ENCODE data around the gene LRTM2. TPM values are rescaled to one million over a fixed set of nuclear protein-coding genes. Genes with fewer than 3 reads are reported as not detected.

LRTM2 gene
- total and polyA plus RNA-seq, 12 donors: not detected

DNA sequence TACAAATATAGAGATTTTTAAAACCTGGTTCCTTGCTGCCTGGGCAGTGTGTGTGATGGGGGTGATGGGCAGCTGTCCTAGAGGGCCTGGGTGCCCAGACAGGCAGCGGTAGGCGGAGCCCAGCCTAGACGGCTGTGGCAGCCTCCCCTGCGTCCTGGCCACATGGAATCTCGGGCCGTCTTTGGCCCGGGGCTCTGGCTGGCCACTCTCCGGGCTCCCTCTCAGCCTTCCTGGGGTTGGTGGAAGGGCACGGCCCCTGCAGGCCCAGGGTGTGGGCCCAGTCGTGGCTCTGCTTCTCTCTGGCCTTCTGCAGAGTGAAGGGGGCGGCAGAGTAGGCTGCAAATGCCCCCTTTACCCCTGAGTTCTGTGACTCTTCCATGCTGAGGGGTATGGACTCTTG is 2.3 kb downstream of the LRTM2 start:
- Histone ChIP-seq H3K9me3 (no peaks in the 10 kb centered on the region), H3K4me1 (peaks cover 0 to 6% (median 0%) of the 10 kb centered on the region in 9 donors), H3K36me3 (no peaks in the 10 kb centered on the region), H3K27ac (no peak overlapping the region), H3K4me3 (no peak overlapping the region), H3K27me3 (peaks cover 5 to 87% (median 53%) of the 10 kb centered on the region in 7 donors)
- TF ChIP-seq, protein P1, sequence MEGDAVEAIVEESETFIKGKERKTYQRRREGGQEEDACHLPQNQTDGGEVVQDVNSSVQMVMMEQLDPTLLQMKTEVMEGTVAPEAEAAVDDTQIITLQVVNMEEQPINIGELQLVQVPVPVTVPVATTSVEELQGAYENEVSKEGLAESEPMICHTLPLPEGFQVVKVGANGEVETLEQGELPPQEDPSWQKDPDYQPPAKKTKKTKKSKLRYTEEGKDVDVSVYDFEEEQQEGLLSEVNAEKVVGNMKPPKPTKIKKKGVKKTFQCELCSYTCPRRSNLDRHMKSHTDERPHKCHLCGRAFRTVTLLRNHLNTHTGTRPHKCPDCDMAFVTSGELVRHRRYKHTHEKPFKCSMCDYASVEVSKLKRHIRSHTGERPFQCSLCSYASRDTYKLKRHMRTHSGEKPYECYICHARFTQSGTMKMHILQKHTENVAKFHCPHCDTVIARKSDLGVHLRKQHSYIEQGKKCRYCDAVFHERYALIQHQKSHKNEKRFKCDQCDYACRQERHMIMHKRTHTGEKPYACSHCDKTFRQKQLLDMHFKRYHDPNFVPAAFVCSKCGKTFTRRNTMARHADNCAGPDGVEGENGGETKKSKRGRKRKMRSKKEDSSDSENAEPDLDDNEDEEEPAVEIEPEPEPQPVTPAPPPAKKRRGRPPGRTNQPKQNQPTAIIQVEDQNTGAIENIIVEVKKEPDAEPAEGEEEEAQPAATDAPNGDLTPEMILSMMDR (IDR thresholded peaks at IDR 0.05): no peak
- 76 to 77% methylated on average over 11 of the region's 11 CpGs for WGBS, 2 donors
- ATAC-seq (no peak), DNase-seq (no peak)
- intact Hi-C loops (cut with DNase I): no loop called here

DNA sequence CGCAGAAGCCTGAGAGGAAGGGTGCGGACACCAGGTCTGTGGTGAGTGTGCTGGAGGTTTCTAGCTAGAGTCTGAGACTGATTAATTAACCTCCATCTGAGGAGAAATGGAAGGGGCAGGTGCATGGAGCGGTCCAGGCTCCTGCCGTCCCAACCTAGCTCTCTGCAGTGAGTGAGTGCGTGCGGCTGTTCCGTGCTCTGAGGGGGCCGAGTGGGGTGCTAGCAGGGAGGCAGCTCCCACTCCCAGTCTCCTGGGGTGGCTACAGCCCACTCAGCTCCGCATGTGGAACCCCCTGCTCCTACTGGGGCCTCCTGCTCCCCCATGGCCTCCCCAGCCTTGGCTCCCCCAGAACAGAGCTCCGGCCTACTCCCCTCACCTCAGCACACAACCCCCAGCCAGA is 2.9 kb downstream of the LRTM2 start:
- peaks cover 0 to 6% (median 0%) of the 10 kb centered on the region in 9 donors for H3K4me1 ChIP-seq
- H3K27ac ChIP-seq: no peak overlapping the region
- peaks cover 5 to 93% (median 58%) of the 10 kb centered on the region in 7 donors for H3K27me3 ChIP-seq
- H3K4me3 ChIP-seq: no peak overlapping the region
- H3K9me3 ChIP-seq: no peaks in the 10 kb centered on the region
- no peaks in the 10 kb centered on the region for H3K36me3 ChIP-seq
- ATAC-seq (no peak), DNase-seq (no peak)
- intact Hi-C loops (cut with DNase I): no loop called here
- WGBS, 2 donors: 95% methylated on average over 10 of the region's 10 CpGs
- TF ChIP-seq, protein P1 (IDR thresholded peaks at IDR 0.05): no peak

DNA sequence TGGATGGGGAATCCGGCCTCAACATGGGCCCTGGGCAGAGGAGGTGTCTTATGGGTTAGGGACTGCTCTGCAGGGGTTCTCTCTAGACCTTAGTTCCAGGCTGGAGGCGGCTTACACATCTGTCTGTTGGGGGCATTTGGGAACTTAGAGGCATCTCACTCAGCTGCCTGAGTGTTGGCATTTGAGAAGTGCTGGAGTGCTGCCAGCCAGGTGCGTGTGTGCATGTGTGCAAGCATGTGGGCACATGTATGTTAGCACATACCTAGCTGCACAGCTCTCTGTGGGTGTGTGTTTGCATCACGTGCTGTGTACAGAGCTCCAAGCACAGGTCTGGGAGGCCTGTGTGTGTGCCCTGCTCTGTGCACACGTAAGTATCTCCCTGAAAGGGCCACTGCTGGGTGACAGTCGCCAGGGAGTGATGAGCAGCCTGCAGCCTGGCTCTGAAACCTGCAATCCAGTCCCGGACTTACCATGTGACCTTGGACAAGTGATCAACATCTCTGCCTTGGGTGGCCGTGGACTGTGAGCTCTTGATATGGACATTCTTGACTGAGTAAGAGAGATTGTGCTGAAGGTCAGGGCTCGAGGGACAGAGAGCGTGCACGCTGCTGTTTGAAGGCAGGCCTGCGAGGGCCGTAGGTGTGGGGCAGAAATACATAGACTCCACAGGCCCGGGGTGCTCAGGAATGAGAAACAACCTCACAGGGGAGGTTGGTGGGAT is 5.2 kb downstream of the LRTM2 start:
- intact Hi-C loops (cut with DNase I): loop anchor here in 1 of 10 donors (5.0 kb wide), 1 partner anchor 92 kb away; the partner anchor contains the start of gene CACNA2D4
- 71 to 76% methylated on average over 14 of the region's 14 CpGs for WGBS, 2 donors
- H3K36me3 ChIP-seq: no peaks in the 10 kb centered on the region
- peaks cover 5 to 98% (median 64%) of the 10 kb centered on the region in 7 donors for H3K27me3 ChIP-seq
- H3K4me3 ChIP-seq: no peak overlapping the region
- DNase-seq (no peak), ATAC-seq (no peak)
- H3K9me3 ChIP-seq: no peaks in the 10 kb centered on the region
- no peak overlapping the region for H3K27ac ChIP-seq
- TF ChIP-seq, protein P1 (IDR thresholded peaks at IDR 0.05): no peak
- H3K4me1 ChIP-seq: no peaks in the 10 kb centered on the region

DNA sequence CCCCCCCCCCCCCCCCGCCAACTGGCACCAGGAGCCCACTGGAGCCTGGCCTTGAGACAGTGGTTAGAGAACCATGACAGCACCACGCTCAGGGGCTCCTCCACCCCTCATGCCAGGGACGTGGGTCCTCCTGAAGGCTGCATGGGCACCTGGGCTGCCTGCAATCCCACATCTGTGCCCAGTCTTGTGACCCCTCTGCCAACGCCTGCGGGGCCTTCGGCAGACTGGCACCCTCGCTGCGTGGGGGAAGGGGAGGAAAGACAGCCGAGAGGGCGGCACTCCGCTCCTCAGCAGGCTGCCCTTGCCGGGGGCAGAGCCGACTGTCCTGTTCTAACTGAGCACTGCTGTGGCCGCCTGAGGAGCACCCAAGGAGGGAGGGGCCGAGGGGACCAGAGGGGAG is 6.0 kb downstream of the LRTM2 start:
- H3K27me3 ChIP-seq: peaks cover 5 to 98% (median 64%) of the 10 kb centered on the region in 7 donors
- no peak overlapping the region for H3K27ac ChIP-seq
- intact Hi-C loops (cut with DNase I): loop anchor here in 1 of 10 donors (5.0 kb wide), 1 partner anchor 91 kb away; the partner anchor contains the start of gene CACNA2D4
- DNase-seq (no peak), ATAC-seq (no peak)
- 78% methylated on average over 15 of the region's 15 CpGs for WGBS, 2 donors
- H3K36me3 ChIP-seq: no peaks in the 10 kb centered on the region
- TF ChIP-seq, protein P1 (IDR thresholded peaks at IDR 0.05): no peak
- H3K4me3 ChIP-seq: no peak overlapping the region
- no peaks in the 10 kb centered on the region for H3K9me3 ChIP-seq
- peaks cover 0 to 2% (median 0%) of the 10 kb centered on the region in 9 donors for H3K4me1 ChIP-seq

Data from heart right ventricle (tissue), 16 donors.